ENCODE measurements around the gene CCDC170. TPM values are rescaled to one million over a fixed set of nuclear protein-coding genes. Genes with fewer than 3 reads are reported as not detected.

Gene CCDC170
- total and polyA plus RNA-seq, 2 experiments from 2014 or later: 0.03 TPM; not detected in 1

- Histone ChIP-seq H3K4me1 (ENCODE audit: low read depth) (no peaks in the 10 kb centered on the region), H3K27me3 (peaks cover 37% of the 10 kb centered on the region), H3K4me3 (no peak overlapping the region), H3K36me3 (no peaks in the 10 kb centered on the region), H3K9me3 (ENCODE audit: low read depth) (no peaks in the 10 kb centered on the region), H3K27ac (no peak overlapping the region)
- TF ChIP-seq CTCF (IDR thresholded peaks at IDR 0.05; ENCODE audit: low read depth, low read length): no peak
- no peak for DNase-seq (ENCODE audit: low read depth in 1 of 2, low spot score in 1 of 2)
Observed at GRCh38 chr6:151499551-151499950, 5.7 kb downstream of the CCDC170 start.

- Histone ChIP-seq H3K9me3 (ENCODE audit: low read depth) (no peaks in the 10 kb centered on the region), H3K27ac (no peak overlapping the region), H3K27me3 (peaks cover 16% of the 10 kb centered on the region), H3K4me1 (ENCODE audit: low read depth) (no peaks in the 10 kb centered on the region), H3K4me3 (no peak overlapping the region), H3K36me3 (no peaks in the 10 kb centered on the region)
- no peak for DNase-seq (ENCODE audit: low read depth in 1 of 2, low spot score in 1 of 2)
- no peak for TF ChIP-seq CTCF (IDR thresholded peaks at IDR 0.05; ENCODE audit: low read depth, low read length)
Observed at GRCh38 chr6:151501511-151502136, 7.8 kb downstream of the CCDC170 start.

- H3K4me1 ChIP-seq (ENCODE audit: low read depth): no peaks in the 10 kb centered on the region
- H3K9me3 ChIP-seq (ENCODE audit: low read depth): no peaks in the 10 kb centered on the region
- H3K27me3 ChIP-seq: peaks cover 9% of the 10 kb centered on the region
- TF ChIP-seq CTCF (IDR thresholded peaks at IDR 0.05; ENCODE audit: low read depth, low read length): no peak
- peak in 1 of 2 donors; percentile 17 for DNase-seq (ENCODE audit: low read depth in 1 of 2, low spot score in 1 of 2)
- no peak overlapping the region for H3K4me3 ChIP-seq
- H3K27ac ChIP-seq: no peak overlapping the region
- H3K36me3 ChIP-seq: no peaks in the 10 kb centered on the region
Observed at GRCh38 chr6:151502499-151502898, 8.7 kb downstream of the CCDC170 start.

GRCh38 chr6:151506761-151507160 lies 12.9 kb downstream of the CCDC170 start:
- no peaks in the 10 kb centered on the region for H3K9me3 ChIP-seq (ENCODE audit: low read depth)
- H3K4me3 ChIP-seq: no peak overlapping the region
- no peaks in the 10 kb centered on the region for H3K4me1 ChIP-seq (ENCODE audit: low read depth)
- TF ChIP-seq CTCF (IDR thresholded peaks at IDR 0.05; ENCODE audit: low read depth, low read length): no peak
- H3K36me3 ChIP-seq: no peaks in the 10 kb centered on the region
- DNase-seq (ENCODE audit: low read depth in 1 of 2, low spot score in 1 of 2): no peak
- no peaks in the 10 kb centered on the region for H3K27me3 ChIP-seq
- no peak overlapping the region for H3K27ac ChIP-seq

- no peak overlapping the region for H3K4me3 ChIP-seq
- no peak for TF ChIP-seq CTCF (IDR thresholded peaks at IDR 0.05; ENCODE audit: low read depth, low read length)
- DNase-seq (ENCODE audit: low read depth in 1 of 2, low spot score in 1 of 2): no peak
- no peaks in the 10 kb centered on the region for H3K27me3 ChIP-seq
- H3K27ac ChIP-seq: no peak overlapping the region
- H3K9me3 ChIP-seq (ENCODE audit: low read depth): no peaks in the 10 kb centered on the region
- H3K36me3 ChIP-seq: no peaks in the 10 kb centered on the region
- no peaks in the 10 kb centered on the region for H3K4me1 ChIP-seq (ENCODE audit: low read depth)
Observed at GRCh38 chr6:151509048-151509447, 15.2 kb downstream of the CCDC170 start.
